B cell (primary cell): Measurements from ENCODE around the gene CPA4. TPM values are rescaled to one million over a fixed set of nuclear protein-coding genes. Genes with fewer than 3 reads are reported as not detected.

Experiments used
- ATAC-seq: fragments of 200-7000 bp; cut with Tn5 transposase; one replicate; pipeline ENCODE4 v1.10.0; 2021; ENCODE audit warnings: low read depth, mild to moderate bottlenecking, moderate number of reproducible peaks, moderate library complexity
- CTCF ChIA-PET: fragments of 350-600 bp; sonication (Branson Sonifier 250); formaldehyde crosslinking; loops from one replicate; lab custom pipeline; 2021; ENCODE audit warnings: antibody characterized with exemption, inconsistent platforms; lab: Charles Lee
- POLR2A ChIA-PET: fragments of 350-600 bp; sonication (Branson Sonifier 250); formaldehyde crosslinking; loops from one replicate; lab custom pipeline; 2021; ENCODE audit warnings: antibody characterized with exemption; lab: Charles Lee
- DNase-seq: peaks from one replicate; pipeline ENCODE4 v3.0.0; 2013
- H2AFZ ChIP-seq: 2 replicates; pipeline ENCODE4 v1.6.1; 2012; ENCODE audit warnings: mild to moderate bottlenecking, low read depth, low read length; ENCODE audit not compliant: insufficient read depth, poor library complexity, severe bottlenecking
- H3K27ac ChIP-seq, 2 donors: 1 replicate in 1 of 2; 2 replicates in 1 of 2; pipeline ENCODE4 v1.5.1; 2012 to 2013; ENCODE audit warnings: low read length in 2 of 2, mild to moderate bottlenecking in 2 of 2, moderate library complexity in 1 of 2
- H3K27me3 ChIP-seq, 4 experiments: fragments of 200-600 bp in 1 of 4; sonication (generic) in 1 of 4; replicated peaks in 1 of 4; 1 replicate in 2 of 4; 2 replicates in 2 of 4; pipeline versions ENCODE4 v1.6.1 to v1.7.0; 2013 to 2016; ENCODE audit warnings: low read length in 3 of 4, mild to moderate bottlenecking in 2 of 4, mixed read lengths in 1 of 4, moderate library complexity in 1 of 4; ENCODE audit not compliant: insufficient read depth in 4 of 4, control insufficient read depth in 3 of 4; ENCODE audit errors: control extremely low read depth in 1 of 4
- H3K36me3 ChIP-seq, 2 experiments: replicated peaks in 1 of 2; 1 replicate in 1 of 2; 2 replicates in 1 of 2; pipeline versions ENCODE4 v1.6.1 to v1.7.1; 2013; ENCODE audit warnings: low read length in 1 of 2; ENCODE audit not compliant: insufficient read depth in 2 of 2, control insufficient read depth in 1 of 2; ENCODE audit errors: control extremely low read depth in 1 of 2, extremely low read depth in 1 of 2
- H3K4me1 ChIP-seq, 2 donors: fragments of 200-600 bp in 1 of 2; sonication (generic) in 1 of 2; 1 replicate in 1 of 2; 2 replicates in 1 of 2; pipeline versions ENCODE4 v1.5.1 to v1.6.1; 2013 to 2017; ENCODE audit warnings: low read length in 2 of 2; ENCODE audit not compliant: control insufficient read depth in 2 of 2, insufficient read depth in 2 of 2
- H3K4me2 ChIP-seq: replicated peaks from 2 replicates; pipeline ENCODE3; 2012; ENCODE audit warnings: mild to moderate bottlenecking, low read depth, low read length; ENCODE audit not compliant: poor library complexity, severe bottlenecking
- H3K4me3 ChIP-seq, 5 experiments: fragments of 200-600 bp in 1 of 5; sonication (generic) in 1 of 5; 1 replicate in 3 of 5; 2 replicates in 2 of 5; pipeline versions ENCODE4 v1.5.1 to v1.7.0; 2011 to 2016; ENCODE audit warnings: low read length in 4 of 5, mild to moderate bottlenecking in 4 of 5, low read depth in 2 of 5, control low read depth in 1 of 5, moderate library complexity in 1 of 5; ENCODE audit not compliant: insufficient read depth in 1 of 5; ENCODE audit errors: control extremely low read depth in 1 of 5, extremely low read depth in 1 of 5
- H3K79me2 ChIP-seq: fragments of 200-600 bp; sonication (generic); one replicate; pipeline ENCODE4 v1.6.0; 2016; ENCODE audit warnings: low read length; ENCODE audit not compliant: control insufficient read depth, insufficient read depth
- H3K9ac ChIP-seq: fragments of 200-600 bp; sonication (generic); 2 replicates; pipeline ENCODE4 v1.6.1; 2017; ENCODE audit warnings: mild to moderate bottlenecking, low read length, moderate library complexity
- H3K9me3 ChIP-seq, 3 donors: one replicate each; pipeline versions ENCODE4 v1.6.1 to v1.7.1; 2013; ENCODE audit warnings: low read length in 2 of 3; ENCODE audit not compliant: control insufficient read depth in 2 of 3, insufficient read depth in 1 of 3; ENCODE audit errors: control extremely low read depth in 1 of 3
- H4K20me1 ChIP-seq: 2 replicates; pipeline ENCODE4 v1.6.0; 2012; ENCODE audit warnings: mild to moderate bottlenecking, low read length; ENCODE audit not compliant: insufficient read depth, control insufficient read depth, poor library complexity, severe bottlenecking
- H3K27ac Mint-ChIP-seq: one replicate; pipeline ENCODE4 v1.8.0; 2021; ENCODE audit warnings: mixed read lengths
- H3K27me3 Mint-ChIP-seq: one replicate; pipeline ENCODE4 v1.8.0; 2021; ENCODE audit warnings: mixed read lengths
- H3K4me1 Mint-ChIP-seq: one replicate; pipeline ENCODE4 v1.8.0; 2021; ENCODE audit warnings: mixed read lengths
- H3K4me3 Mint-ChIP-seq: one replicate; pipeline ENCODE4 v1.8.0; 2021; ENCODE audit warnings: mixed read lengths
- H3K9me3 Mint-ChIP-seq: one replicate; pipeline ENCODE4 v1.8.0; 2022; ENCODE audit warnings: mixed read lengths; ENCODE audit not compliant: insufficient read depth
- CTCF ChIP-seq: fragments of 200-600 bp; IDR thresholded peaks from one replicate; pipeline ENCODE4 v1.8.0; 2022; ENCODE audit warnings: antibody characterized with exemption, mild to moderate bottlenecking
- EZH2 ChIP-seq: IDR thresholded peaks from 2 replicates; pipeline ENCODE4 v1.6.1; 2012; ENCODE audit warnings: borderline replicate concordance, low read depth, mild to moderate bottlenecking, moderate library complexity, low read length; ENCODE audit not compliant: insufficient read depth, poor library complexity, severe bottlenecking
- WGBS: methylation state at CpG from one replicate; pipeline ENCODE4 v1.1.5; 2013; ENCODE audit warnings: missing lambda C conversion rate; ENCODE audit not compliant: insufficient coverage; 5-methylcytosine and 5-hydroxymethylcytosine counted together
- intact Hi-C: fragments of 100-400 bp; cut with micrococcal nuclease; formaldehyde crosslinking; loops from one replicate; pipeline ENCODE4 v1.10.0; 2022
- polyA plus RNA-seq: library from polyadenylated mRNA; depleted of rRNA; stranded (reverse); fragments of >200 nt; gene quantifications from 2 replicates; pipeline ENCODE4 v1.2.3, GENCODE V29; 2012
- total RNA-seq, 2 donors: library from RNA; stranded (reverse); fragments of 120-200 nt in 1 of 2; gene quantifications; 1 replicate in 1 of 2; 2 replicates in 1 of 2; pipeline versions ENCODE4 v1.2.3 to v1.2.4, GENCODE V29; 2013 to 2022

The CPA4 gene
- total and polyA plus RNA-seq, 2 donors (not counting 1 experiment from before 2014, with no cell fraction given): not detected

- no peak overlapping the region for H3K27ac Mint-ChIP-seq
- no peak overlapping the region for H2AFZ ChIP-seq
- peaks cover 0 to 7% (median 0%) of the 10 kb centered on the region in 3 donors for H3K9me3 ChIP-seq
- H3K4me2 ChIP-seq: no peak overlapping the region
- no peaks in the 10 kb centered on the region for H3K79me2 ChIP-seq
- H3K27me3 Mint-ChIP-seq: peaks cover 25% of the 10 kb centered on the region
- CTCF ChIA-PET: no interaction called here
- TF ChIP-seq CTCF (no peak), EZH2 (no peak)
- H3K27me3 ChIP-seq: peaks cover 0 to 12% (median 7%) of the 10 kb centered on the region in 4 experiments
- no peaks in the 10 kb centered on the region for H4K20me1 ChIP-seq
- POLR2A ChIA-PET: no interaction called here
- DNase-seq: no peak
- H3K4me3 ChIP-seq: no peak overlapping the region
- H3K4me1 Mint-ChIP-seq: no peaks in the 10 kb centered on the region
- H3K4me1 ChIP-seq: peaks cover 0 to 2% of the 10 kb centered on the region in 2 donors
- no peaks in the 10 kb centered on the region for H3K9me3 Mint-ChIP-seq
- no peak for ATAC-seq
- 96% methylated on average over 7 of the region's 11 CpGs for WGBS
- intact Hi-C loops: no loop called here
- H3K27ac ChIP-seq: no peak overlapping the region
- no peak overlapping the region for H3K4me3 Mint-ChIP-seq
- no peaks in the 10 kb centered on the region for H3K36me3 ChIP-seq
- H3K9ac ChIP-seq: no peak overlapping the region
These were observed 17.9 kb upstream of the CPA4 start for GRCh38 chr7:130274983-130275591.

- H3K27me3 ChIP-seq: peaks cover 0 to 12% (median 7%) of the 10 kb centered on the region in 4 experiments
- no CpG with 5 or more reads among the region's 5 CpGs for WGBS
- no peak overlapping the region for H3K4me2 ChIP-seq
- H3K27me3 Mint-ChIP-seq: peaks cover 25% of the 10 kb centered on the region
- H3K4me3 Mint-ChIP-seq: no peak overlapping the region
- no peak overlapping the region for H3K4me3 ChIP-seq
- intact Hi-C loops: no loop called here
- H4K20me1 ChIP-seq: no peaks in the 10 kb centered on the region
- H3K27ac ChIP-seq: no peak overlapping the region
- TF ChIP-seq EZH2: no peak
- TF ChIP-seq CTCF: no peak
- H3K4me1 ChIP-seq: peaks cover 0 to 2% of the 10 kb centered on the region in 2 donors
- ChIA-PET POLR2A (no interaction called here), CTCF (no interaction called here)
- H3K27ac Mint-ChIP-seq: no peak overlapping the region
- DNase-seq (no peak), ATAC-seq (no peak)
- no peaks in the 10 kb centered on the region for H3K36me3 ChIP-seq
- no peaks in the 10 kb centered on the region for H3K9me3 Mint-ChIP-seq
- no peaks in the 10 kb centered on the region for H3K79me2 ChIP-seq
- H3K9me3 ChIP-seq: peaks cover 0 to 7% (median 0%) of the 10 kb centered on the region in 3 donors
- H3K4me1 Mint-ChIP-seq: no peaks in the 10 kb centered on the region
- H2AFZ ChIP-seq: no peak overlapping the region
- H3K9ac ChIP-seq: no peak overlapping the region
These were observed 17.1 kb upstream of the CPA4 start for GRCh38 chr7:130275826-130276297.
